Activated B cell treated with CpG ODN at 0.5 μM for 24 hours (primary cell): ENCODE measurements around the gene KIF4A. TPM values are rescaled to one million over a fixed set of nuclear protein-coding genes. Genes with fewer than 3 reads are reported as not detected.

ENCODE experiments used
- ATAC-seq: fragments of 200-7000 bp; cut with Tn5 transposase; one replicate; pipeline ENCODE4 v1.10.0; 2021; ENCODE audit warnings: low read depth, mild to moderate bottlenecking, moderate library complexity
- CTCF ChIA-PET: fragments of 350-600 bp; sonication (Branson Sonifier 250); formaldehyde crosslinking; loops from one replicate; lab custom pipeline; 2021; ENCODE audit warnings: antibody characterized with exemption; lab: Charles Lee
- POLR2A ChIA-PET: fragments of 350-600 bp; sonication (Branson Sonifier 250); formaldehyde crosslinking; loops from one replicate; lab custom pipeline; 2021; ENCODE audit warnings: antibody characterized with exemption; lab: Charles Lee
- DNase-seq: peaks from one replicate; pipeline ENCODE4 v3.0.0; 2022
- H3K27ac Mint-ChIP-seq: one replicate; pipeline ENCODE4 v1.8.0; 2020; ENCODE audit warnings: mixed read lengths
- H3K27me3 Mint-ChIP-seq: one replicate; pipeline ENCODE4 v1.8.0; 2021; ENCODE audit warnings: mixed read lengths
- H3K36me3 Mint-ChIP-seq: one replicate; pipeline ENCODE4 v1.8.0; 2021; ENCODE audit warnings: low read depth, mixed read lengths
- H3K4me1 Mint-ChIP-seq: one replicate; pipeline ENCODE4 v1.8.0; 2021; ENCODE audit warnings: mixed read lengths
- H3K4me3 Mint-ChIP-seq: one replicate; pipeline ENCODE4 v1.8.0; 2020; ENCODE audit warnings: mild to moderate bottlenecking, mixed read lengths
- H3K9me3 Mint-ChIP-seq: one replicate; pipeline ENCODE4 v1.8.0; 2020; ENCODE audit warnings: mixed read lengths
- intact Hi-C: fragments of 100-400 bp; cut with micrococcal nuclease; formaldehyde crosslinking; loops from one replicate; pipeline ENCODE4 v1.15.1; 2024
- total RNA-seq: library from RNA; stranded (reverse); gene quantifications from 2 replicates; pipeline ENCODE4 v1.2.3, GENCODE V29; 2022
- TF ChIP-seq, protein P1 (sequence below): fragments of 200-600 bp; IDR thresholded peaks from one replicate; pipeline ENCODE4 v1.8.0; 2022; ENCODE audit warnings: antibody characterized with exemption, mild to moderate bottlenecking

The KIF4A gene
- total RNA-seq, 1 donor from 2014 or later, result 0.49 TPM

DNA sequence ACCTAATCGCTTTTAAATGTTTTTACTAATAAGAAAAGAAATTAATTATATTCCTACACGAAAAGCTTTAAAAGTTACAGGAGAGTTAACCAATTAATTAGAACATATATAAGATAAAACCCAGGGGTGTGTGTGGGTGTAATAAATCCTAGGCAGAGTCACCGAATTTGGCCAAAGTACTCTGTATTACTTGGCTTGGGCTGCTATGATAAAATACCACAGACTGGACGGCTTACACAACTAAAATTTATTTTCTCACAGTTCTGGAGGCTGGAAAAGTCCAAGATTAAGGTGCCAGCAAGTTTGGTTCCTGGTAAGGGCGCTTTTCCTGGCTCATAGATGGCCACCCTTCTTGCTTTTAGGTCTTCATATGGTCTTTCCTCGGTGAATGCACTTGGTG is 45.0 kb upstream of the KIF4A start:
- CTCF ChIA-PET, result no interaction called here
- Mint-ChIP-seq H3K4me1 (no peaks in the 10 kb centered on the region), H3K9me3 (no peaks in the 10 kb centered on the region), H3K4me3 (no peak overlapping the region), H3K27ac (no peak overlapping the region), H3K36me3 (no peaks in the 10 kb centered on the region), H3K27me3 (peaks cover 1% of the 10 kb centered on the region)
- TF ChIP-seq, protein P1, sequence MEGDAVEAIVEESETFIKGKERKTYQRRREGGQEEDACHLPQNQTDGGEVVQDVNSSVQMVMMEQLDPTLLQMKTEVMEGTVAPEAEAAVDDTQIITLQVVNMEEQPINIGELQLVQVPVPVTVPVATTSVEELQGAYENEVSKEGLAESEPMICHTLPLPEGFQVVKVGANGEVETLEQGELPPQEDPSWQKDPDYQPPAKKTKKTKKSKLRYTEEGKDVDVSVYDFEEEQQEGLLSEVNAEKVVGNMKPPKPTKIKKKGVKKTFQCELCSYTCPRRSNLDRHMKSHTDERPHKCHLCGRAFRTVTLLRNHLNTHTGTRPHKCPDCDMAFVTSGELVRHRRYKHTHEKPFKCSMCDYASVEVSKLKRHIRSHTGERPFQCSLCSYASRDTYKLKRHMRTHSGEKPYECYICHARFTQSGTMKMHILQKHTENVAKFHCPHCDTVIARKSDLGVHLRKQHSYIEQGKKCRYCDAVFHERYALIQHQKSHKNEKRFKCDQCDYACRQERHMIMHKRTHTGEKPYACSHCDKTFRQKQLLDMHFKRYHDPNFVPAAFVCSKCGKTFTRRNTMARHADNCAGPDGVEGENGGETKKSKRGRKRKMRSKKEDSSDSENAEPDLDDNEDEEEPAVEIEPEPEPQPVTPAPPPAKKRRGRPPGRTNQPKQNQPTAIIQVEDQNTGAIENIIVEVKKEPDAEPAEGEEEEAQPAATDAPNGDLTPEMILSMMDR, result no peak
- POLR2A ChIA-PET, result no interaction called here
- DNase-seq (no peak), ATAC-seq (no peak)
- intact Hi-C loops, result no loop called here

DNA sequence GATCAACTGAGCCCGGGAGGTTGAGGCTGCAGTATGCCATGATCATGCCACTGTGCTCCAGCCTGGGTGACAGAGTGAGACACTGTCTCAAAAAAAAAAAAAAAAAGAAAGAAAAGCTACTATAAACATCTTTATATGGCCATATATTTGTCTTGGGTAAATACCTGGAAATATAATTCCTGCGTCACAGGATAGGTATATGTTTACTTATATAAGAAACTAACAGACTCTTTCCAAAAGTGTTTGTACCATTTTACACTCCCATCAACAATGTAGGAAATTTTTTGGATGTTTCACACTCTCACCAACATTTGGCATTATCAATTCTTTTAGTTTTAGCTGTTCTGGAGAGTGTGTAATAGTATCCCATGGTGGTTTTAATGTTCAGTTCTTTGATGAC is 42.7 kb upstream of the KIF4A start:
- ATAC-seq, result no peak
- Mint-ChIP-seq H3K9me3 (no peaks in the 10 kb centered on the region), H3K4me1 (no peaks in the 10 kb centered on the region), H3K27ac (no peak overlapping the region), H3K4me3 (no peak overlapping the region), H3K36me3 (no peaks in the 10 kb centered on the region), H3K27me3 (peaks cover 1% of the 10 kb centered on the region)
- CTCF ChIA-PET, result no interaction called here
- TF ChIP-seq, protein P1, result no peak
- POLR2A ChIA-PET, result no interaction called here
- no peak for DNase-seq
- intact Hi-C loops, result no loop called here

DNA sequence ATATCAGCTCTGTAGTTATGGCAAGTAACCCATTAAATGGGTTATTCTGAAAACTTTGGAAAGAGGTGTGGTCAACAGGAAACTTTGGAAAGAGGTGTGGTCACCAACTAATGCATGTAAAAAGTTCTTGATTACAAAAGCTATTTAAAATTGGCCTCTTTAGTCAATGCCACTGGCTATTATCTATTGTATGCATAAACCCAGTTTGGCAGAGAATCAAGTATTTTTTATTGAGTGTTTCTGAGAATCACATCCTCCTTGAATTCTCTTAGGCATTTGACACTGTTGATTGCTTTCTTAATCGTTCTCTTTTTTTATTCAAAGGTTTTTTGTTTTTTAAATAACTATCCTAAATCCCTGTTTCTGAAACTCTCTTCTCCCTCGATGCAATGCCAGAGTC is 37.4 kb upstream of the KIF4A start:
- intact Hi-C loops, result no loop called here
- DNase-seq (no peak), ATAC-seq (no peak)
- no peaks in the 10 kb centered on the region for H3K27me3 Mint-ChIP-seq
- H3K36me3 Mint-ChIP-seq, result no peaks in the 10 kb centered on the region
- ChIA-PET CTCF (no interaction called here), POLR2A (no interaction called here)
- TF ChIP-seq, protein P1, result no peak
- no peak overlapping the region for H3K4me3 Mint-ChIP-seq
- no peaks in the 10 kb centered on the region for H3K4me1 Mint-ChIP-seq
- no peak overlapping the region for H3K27ac Mint-ChIP-seq
- no peaks in the 10 kb centered on the region for H3K9me3 Mint-ChIP-seq

DNA sequence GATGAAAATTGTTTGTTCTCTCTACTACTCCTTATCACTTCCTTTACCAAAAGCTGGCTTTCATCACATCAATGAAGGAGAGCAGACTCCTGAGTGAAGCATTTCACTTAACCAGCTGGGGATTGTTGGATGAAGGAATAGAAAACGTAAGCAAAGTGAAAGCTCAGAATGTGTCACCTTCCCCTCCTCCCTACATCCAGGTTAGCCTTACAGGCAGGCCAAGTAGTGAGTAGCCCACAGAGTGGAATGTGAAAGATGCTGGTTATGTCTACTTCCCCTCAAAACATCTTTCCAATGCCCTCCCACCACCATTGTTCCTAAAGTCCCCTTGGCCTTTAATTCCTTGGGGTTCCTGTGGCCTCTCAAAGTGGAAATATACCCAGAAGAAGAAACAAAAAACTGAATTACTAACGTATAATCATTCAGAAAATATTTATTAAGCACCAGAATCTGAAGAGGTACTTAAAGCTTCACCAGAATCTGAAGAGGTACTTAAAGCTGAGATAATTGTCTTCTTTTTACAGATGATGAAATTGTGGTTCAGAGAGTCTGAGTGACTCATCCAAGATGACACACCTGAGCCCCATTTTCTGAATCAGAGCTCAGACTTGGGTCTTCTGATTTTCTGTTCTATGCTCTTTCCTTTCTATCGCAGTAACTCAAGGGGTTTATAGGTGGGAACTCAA is 36.4 kb upstream of the KIF4A start:
- intact Hi-C loops, result no loop called here
- no peak overlapping the region for H3K27ac Mint-ChIP-seq
- no peaks in the 10 kb centered on the region for H3K36me3 Mint-ChIP-seq
- H3K27me3 Mint-ChIP-seq, result no peaks in the 10 kb centered on the region
- H3K4me1 Mint-ChIP-seq, result no peaks in the 10 kb centered on the region
- POLR2A ChIA-PET, result no interaction called here
- no peaks in the 10 kb centered on the region for H3K9me3 Mint-ChIP-seq
- ATAC-seq, result no peak
- CTCF ChIA-PET, result no interaction called here
- TF ChIP-seq, protein P1, result no peak
- no peak overlapping the region for H3K4me3 Mint-ChIP-seq
- DNase-seq, result no peak

DNA sequence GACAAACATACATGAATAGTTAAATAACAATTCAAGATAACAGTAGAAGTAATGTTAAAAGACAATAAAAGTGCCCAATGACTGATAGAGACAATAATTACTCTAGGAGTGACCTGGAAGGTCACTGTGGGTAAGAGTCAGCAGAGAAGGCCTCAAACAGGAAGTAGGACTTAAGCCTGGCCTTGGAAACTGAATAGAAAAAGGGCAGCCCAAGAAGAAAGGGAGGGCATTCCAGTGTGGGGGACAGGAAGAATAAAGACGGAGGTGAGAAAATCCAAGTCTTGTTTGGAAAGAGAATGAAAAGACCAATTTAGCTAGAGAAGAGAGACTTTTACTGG is 35.9 kb upstream of the KIF4A start:
- no peak for DNase-seq
- CTCF ChIA-PET, result no interaction called here
- Mint-ChIP-seq H3K4me1 (no peaks in the 10 kb centered on the region), H3K36me3 (no peaks in the 10 kb centered on the region), H3K9me3 (no peaks in the 10 kb centered on the region), H3K27me3 (no peaks in the 10 kb centered on the region), H3K27ac (no peak overlapping the region), H3K4me3 (no peak overlapping the region)
- no peak for ATAC-seq
- POLR2A ChIA-PET, result no interaction called here
- TF ChIP-seq, protein P1, result no peak
- intact Hi-C loops, result no loop called here
